LNCAP (cell line): ENCODE results near the gene PIGR.
A peak's percentile ranks its signal among the peaks of the same experiment; 100 is the strongest.

ENCODE experiments used
- CTCF ChIP-seq: fragments of 450-650 bp; IDR thresholded peaks from 2 replicates; pipeline ENCODE4 v1.5.1; 2017; ENCODE audit warnings: mild to moderate bottlenecking

PIGR gene

DNA sequence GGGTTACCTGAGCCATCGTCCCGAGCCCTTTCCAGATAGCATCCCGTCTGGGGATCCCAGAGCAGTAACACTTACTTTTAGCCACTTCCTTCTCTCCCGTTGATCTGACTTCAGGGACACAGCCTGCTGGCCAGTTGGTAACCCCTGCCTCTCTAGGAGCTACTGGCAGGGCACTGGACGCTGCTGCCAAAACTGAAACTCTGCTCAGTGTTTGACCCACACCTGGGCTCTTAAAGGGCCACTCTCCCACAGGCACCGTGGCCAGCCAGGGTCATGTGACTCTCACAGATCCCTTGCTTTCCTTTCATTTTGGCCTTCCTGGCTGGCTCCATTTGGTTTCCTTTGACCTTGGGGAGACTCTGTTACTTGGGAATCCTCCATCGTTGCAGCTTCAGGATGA, at the start of gene PIGR:
Gene PIGR (minus strand): TSS at position 206 of the 400 bp plus-strand sequence. CDS start 5,935 bp downstream, outside the sequence.
- TF ChIP-seq CTCF: no peak

DNA sequence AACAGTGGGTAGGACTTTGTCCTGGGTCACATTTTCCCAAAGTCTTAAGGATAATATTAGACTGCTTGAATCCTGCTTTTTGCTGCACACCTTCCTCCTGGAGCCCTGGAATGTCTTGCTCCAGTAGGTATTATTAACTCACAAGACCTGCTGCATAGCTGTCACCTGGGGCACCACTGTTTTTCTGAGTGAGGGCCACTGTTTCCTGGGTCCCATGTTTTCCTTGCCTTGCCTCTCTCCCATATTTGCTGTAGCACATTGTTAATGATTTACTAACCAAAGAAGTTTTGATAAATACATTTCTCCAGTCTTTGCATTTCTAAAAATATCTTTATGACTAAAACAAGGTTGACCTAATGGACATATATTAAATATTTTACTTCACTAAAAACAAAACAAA, 46.5 kb upstream of the PIGR start:
- TF ChIP-seq CTCF: no peak

GRCh38 chr1:206987873-206988272, 41.6 kb upstream of the PIGR start:
- TF ChIP-seq CTCF: no peak

DNA sequence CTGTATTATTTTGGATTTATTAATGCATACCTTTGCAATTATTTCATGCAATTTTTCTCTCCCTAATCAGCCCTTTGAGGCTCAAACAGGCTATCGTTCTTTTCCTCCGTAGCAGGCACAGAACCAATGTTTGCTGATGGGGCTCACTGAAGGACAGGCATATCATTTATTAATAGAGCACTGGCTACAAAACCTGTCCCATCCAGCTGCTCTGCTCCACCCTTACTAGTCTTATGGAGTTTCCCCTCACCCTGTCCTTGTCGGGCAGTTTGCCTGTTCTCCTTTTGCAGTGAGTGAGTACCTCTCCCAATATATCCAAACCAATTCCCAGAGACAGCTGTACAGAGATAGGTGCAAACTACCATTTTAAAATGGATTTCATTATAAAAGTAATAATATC, 40.6 kb upstream of the PIGR start:
- no peak for TF ChIP-seq CTCF

- TF ChIP-seq CTCF: no peak
These were observed 40.1 kb upstream of the PIGR start for GRCh38 chr1:206986402-206986801.

GRCh38 chr1:206985162-206985749, 39.0 kb upstream of the PIGR start:
- no peak for TF ChIP-seq CTCF

DNA sequence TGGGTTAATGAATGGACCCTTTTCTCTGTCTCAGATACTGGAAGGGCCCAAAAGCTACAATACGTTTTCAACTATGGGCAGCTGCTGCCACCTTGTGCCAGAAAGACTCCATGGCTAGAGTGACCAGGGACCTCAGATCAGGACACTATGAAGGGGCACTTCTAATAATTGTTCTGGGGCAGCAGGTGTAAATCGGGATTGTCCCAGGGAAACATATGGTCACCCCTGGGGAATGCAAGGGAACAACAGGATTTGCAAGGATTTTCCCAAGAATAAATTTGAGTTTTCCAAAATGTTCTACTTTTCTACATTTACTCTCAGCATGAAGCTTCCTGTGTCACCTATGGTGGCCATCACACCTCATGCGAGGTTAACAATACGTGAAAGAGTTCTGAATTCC, 36.0 kb upstream of the PIGR start:
- peak; percentile 91 for TF ChIP-seq CTCF
